Renal cortex interstitium (tissue), 11 donors: ENCODE results near the gene NDUFA5. TPM values are rescaled to one million over a fixed set of nuclear protein-coding genes. Genes with fewer than 3 reads are reported as not detected.
"Not testable (repeated sequence)": the region's sequence is repeated elsewhere in the genome, so short reads cannot be mapped to it uniquely, and the experiment has no call there.

Experiments
- DNase-seq, 11 donors: peaks; one replicate each; pipeline ENCODE4 v3.0.0-alpha.2; 2013; ENCODE audit warnings: low read depth in 9 of 11, low spot score in 4 of 11; ENCODE audit errors: extremely low read depth in 1 of 11
- polyA plus RNA-seq, 3 donors: library from polyadenylated mRNA; unstranded; fragments of 120-200 nt; gene quantifications; one replicate each; pipeline ENCODE4 v1.2.1, GENCODE V29; 2013; ENCODE audit not compliant: insufficient read length in 3 of 3

Gene NDUFA5
- polyA plus RNA-seq, 3 donors: 189 to 243 (median 204) TPM

GRCh38 chr7:123573341-123573740 is 15.7 kb upstream of the NDUFA5 start:
- no peak for DNase-seq

- DNase-seq: no peak
These were observed 14.1 kb upstream of the NDUFA5 start for GRCh38 chr7:123571684-123572083.

GRCh38 chr7:123571187-123571586 is 13.6 kb upstream of the NDUFA5 start:
- DNase-seq: no peak

GRCh38 chr7:123570390-123571182 is 13.0 kb upstream of the NDUFA5 start:
- no peak for DNase-seq

GRCh38 chr7:123569352-123570010 is 11.9 kb upstream of the NDUFA5 start:
- no peak for DNase-seq

DNA sequence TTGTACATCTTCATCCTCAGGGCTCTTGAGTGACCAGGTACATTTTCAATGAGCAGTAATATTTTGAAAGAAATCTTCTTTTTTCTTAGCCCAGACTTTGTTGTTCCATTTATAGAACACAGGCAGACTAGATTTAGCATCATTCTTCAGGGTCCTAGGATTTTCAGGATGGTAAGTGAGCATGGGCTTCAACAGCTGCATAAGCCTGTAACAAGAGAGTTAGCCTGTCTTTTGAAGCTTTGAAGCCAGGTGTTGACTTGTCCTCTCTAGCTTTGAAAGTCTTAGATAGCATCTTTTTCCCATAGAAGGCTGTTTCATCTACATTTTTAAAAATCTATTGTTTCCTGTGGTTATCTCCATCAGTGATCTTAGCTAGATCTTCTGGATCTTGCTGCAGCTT is 4.5 kb upstream of the NDUFA5 start:
- no peak for DNase-seq

GRCh38 chr7:123558289-123558874 is 764 bp upstream of the NDUFA5 start:
- no peak for DNase-seq

DNA sequence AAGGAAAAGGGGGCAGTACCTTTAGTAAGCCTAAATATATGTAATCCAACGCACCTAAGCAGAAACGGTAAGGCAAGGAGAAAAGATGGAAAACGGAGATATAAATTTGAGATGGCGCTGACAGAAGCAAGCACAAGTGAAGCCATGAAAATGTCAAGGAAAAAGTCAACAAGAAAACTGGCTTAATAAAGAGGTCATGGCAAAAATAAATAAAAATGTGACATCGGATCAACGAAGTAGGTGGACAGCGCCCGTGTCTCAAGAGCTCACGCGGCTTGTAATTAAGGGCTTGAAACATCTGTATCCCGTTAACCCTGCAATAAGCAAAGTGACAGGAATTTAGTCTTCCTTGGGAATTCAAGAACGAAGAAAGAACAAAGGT is 611 bp downstream of the NDUFA5 start:
- peak in 1 of 11 donors; percentile 23 for DNase-seq

- DNase-seq: no peak
These were observed 2.1 kb downstream of the NDUFA5 start for GRCh38 chr7:123555484-123555883.

- DNase-seq: no peak
These were observed 4.5 kb downstream of the NDUFA5 start for GRCh38 chr7:123553159-123553558.

GRCh38 chr7:123552641-123553040 is 5.0 kb downstream of the NDUFA5 start:
- no peak for DNase-seq

GRCh38 chr7:123552134-123552533 is 5.5 kb downstream of the NDUFA5 start:
- DNase-seq: not testable (repeated sequence)

DNA sequence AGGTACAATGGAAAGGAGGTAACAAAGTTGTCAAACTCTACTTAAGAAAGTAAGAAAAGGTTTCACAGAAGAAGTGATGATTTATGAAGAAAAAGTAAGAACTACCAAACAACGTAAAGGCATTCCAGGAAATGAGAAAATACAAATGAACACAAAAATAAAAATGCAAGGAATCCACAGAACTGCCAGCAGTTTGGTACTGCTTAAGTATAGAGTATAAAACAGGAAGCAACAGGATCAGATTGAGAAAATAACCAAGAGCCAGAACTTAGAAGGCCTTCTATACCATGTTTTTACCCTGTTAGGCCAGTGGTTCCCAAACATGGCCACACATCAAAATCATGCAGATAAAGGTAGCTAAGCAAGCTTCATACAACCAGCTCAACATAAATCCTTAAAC is 9.2 kb downstream of the NDUFA5 start:
- DNase-seq: no peak

DNA sequence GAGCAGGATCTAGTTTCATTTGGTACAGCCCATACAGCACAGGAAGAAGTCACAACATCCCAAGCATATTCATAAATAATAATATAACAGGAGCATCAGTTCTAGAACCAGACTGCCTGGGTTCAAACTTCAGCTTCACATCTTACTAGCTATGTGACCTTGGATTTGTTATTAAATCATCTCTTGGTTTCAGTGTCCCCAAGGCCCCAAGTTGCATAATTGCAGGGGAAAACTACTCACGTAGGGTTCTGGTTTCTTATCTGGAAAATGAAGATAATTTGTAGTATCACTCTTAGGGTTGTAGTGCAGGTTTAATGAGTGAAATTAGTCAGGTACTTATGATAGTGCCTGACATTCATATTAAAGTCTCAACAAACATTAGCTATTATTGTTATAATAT is 17.7 kb downstream of the NDUFA5 start:
- no peak for DNase-seq

DNA sequence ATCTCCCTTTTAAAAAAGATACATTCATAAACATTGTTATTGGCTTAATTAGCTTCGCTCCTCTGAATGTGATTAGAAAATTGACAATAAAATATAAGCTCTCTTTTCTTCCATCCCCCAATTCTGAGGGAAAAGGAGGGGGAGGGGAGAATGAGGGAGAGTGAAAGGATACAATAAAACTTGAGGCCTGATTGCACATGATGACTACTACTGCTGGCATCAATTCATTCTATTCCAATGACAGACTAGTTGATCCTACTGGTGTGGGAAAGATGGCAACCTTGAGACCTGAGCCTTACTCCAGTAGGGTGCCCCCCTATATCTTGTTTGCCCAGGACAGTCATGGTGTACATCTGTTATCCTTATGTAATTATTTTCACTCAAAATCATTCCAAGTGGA is 18.7 kb downstream of the NDUFA5 start:
- DNase-seq: no peak

GRCh38 chr7:123538189-123538714 is 19.4 kb downstream of the NDUFA5 start:
- no peak for DNase-seq

GRCh38 chr7:123537026-123537642 is 20.5 kb downstream of the NDUFA5 start:
- no peak for DNase-seq

- DNase-seq: no peak
These were observed 22.1 kb downstream of the NDUFA5 start for GRCh38 chr7:123535517-123535916.

GRCh38 chr7:123534383-123535260 is 23.0 kb downstream of the NDUFA5 start, which contains the start of gene IQUB:
TSS of gene IQUB (minus strand) at chr7:123534595. CDS start at chr7:123512340, 22,255 bp downstream.
- peak; percentile 91 to 95 (median 93) for DNase-seq
